AG04449 (cell line): Measurements from ENCODE around the gene AHI1.

Source experiments
- CTCF ChIA-PET: fragments of 350-600 bp; formaldehyde crosslinking; extraction: SDS; loops from one replicate; lab custom pipeline; 2021; ENCODE audit warnings: antibody characterized with exemption; lab: Yijun Ruan, JAX
- POLR2A ChIA-PET: fragments of 400-600, 350-600 bp; formaldehyde crosslinking; extraction: SDS; loops from one replicate; lab custom pipeline; 2020; ENCODE audit warnings: antibody characterized with exemption, inconsistent platforms; lab: Yijun Ruan, JAX
- DNase-seq: peaks from one replicate; pipeline ENCODE4 v3.0.0-alpha.2; 2010; ENCODE audit warnings: low read depth, low spot score
- H3K4me3 ChIP-seq: 2 replicates; pipeline ENCODE4 v1.5.1; 2011; ENCODE audit warnings: low read depth, mild to moderate bottlenecking, control low read depth, low read length
- CTCF ChIP-seq: IDR thresholded peaks from one replicate; pipeline ENCODE4 v1.5.1; 2011; ENCODE audit warnings: mild to moderate bottlenecking, moderate library complexity, low read length, control low read depth, inconsistent platforms; ENCODE audit not compliant: insufficient read depth; ENCODE audit errors: missing control alignments

The AHI1 gene

GRCh38 chr6:135434095-135434494, 63.4 kb downstream of the AHI1 start:
- CTCF ChIA-PET: interaction anchor here (2.5 to 2.6 kb wide), 2 partner anchors 11 to 290 kb away, joined by 12 to 15 read pairs; no protein-coding TSS in a partner anchor
- DNase-seq: no peak
- no peak overlapping the region for H3K4me3 ChIP-seq
- POLR2A ChIA-PET: no interaction called here
- no peak for TF ChIP-seq CTCF

DNA sequence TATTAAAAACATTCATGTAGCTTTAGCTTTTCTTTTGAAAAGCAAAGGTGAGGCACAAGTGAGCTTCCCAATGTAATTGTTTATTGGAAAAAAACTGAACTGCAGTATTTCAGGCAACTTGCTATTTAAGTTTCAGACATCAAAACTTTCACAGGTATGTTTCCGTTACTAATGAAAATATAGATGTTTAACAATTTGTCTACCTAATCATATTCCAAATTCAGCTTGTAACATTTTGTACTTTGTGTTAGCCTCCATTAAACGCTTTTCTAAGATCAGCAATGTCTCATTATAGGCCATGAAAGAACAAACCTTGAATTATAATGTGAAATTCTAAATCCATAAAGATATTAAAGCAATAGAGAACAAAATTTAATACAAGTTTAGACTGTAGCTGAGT, 69.5 kb downstream of the AHI1 start:
- TF ChIP-seq CTCF: no peak
- ChIA-PET CTCF (interaction anchor here (0.8 to 3.1 kb wide), 6 partner anchors 9 to 284 kb away, joined by 3 to 11 read pairs (median 3); no protein-coding TSS in a partner anchor), POLR2A (no interaction called here)
- no peak for DNase-seq
- no peak overlapping the region for H3K4me3 ChIP-seq

GRCh38 chr6:135426833-135427232, 70.7 kb downstream of the AHI1 start:
- H3K4me3 ChIP-seq: no peak overlapping the region
- no peak for TF ChIP-seq CTCF
- POLR2A ChIA-PET: no interaction called here
- no peak for DNase-seq
- CTCF ChIA-PET: interaction anchor here (1.2 to 3.1 kb wide), 2 partner anchors 279 to 282 kb away, joined by 3 to 11 read pairs; no protein-coding TSS in a partner anchor

DNA sequence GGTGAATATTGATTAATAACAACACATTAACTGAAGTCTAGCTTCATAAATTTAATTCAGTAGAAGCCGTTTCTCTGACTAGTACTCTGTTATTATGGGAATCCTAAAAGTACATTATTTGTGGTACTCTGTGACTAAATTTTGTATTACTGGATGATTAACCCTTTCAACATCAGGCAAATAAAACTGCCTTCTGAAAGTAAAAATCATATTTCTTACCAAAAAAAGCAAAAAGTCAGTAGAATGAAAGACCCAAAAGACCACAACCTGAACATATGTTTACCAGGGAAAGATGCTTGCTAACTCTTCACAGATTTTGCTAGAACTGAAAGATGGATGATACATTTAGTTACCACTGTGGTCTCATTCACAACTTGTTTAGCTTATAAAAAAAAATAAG, 73.2 kb downstream of the AHI1 start:
- ChIA-PET POLR2A (no interaction called here), CTCF (interaction anchor here (0.6 to 6.2 kb wide), 30 partner anchors 10 to 534 kb away, joined by 3 to 128 read pairs (median 5); partner anchors contain the start of genes HBS1L and MYB)
- H3K4me3 ChIP-seq: no peak overlapping the region
- no peak for DNase-seq
- no peak for TF ChIP-seq CTCF

- no peak overlapping the region for H3K4me3 ChIP-seq
- DNase-seq: no peak
- POLR2A ChIA-PET: no interaction called here
- TF ChIP-seq CTCF: peak; percentile 59
- CTCF ChIA-PET: interaction anchor here (0.6 to 6.2 kb wide), 45 partner anchors 9 to 804 kb away, joined by 3 to 128 read pairs (median 4); partner anchors contain the start of gene MYB
Observed at GRCh38 chr6:135423649-135424128, 73.9 kb downstream of the AHI1 start.

DNA sequence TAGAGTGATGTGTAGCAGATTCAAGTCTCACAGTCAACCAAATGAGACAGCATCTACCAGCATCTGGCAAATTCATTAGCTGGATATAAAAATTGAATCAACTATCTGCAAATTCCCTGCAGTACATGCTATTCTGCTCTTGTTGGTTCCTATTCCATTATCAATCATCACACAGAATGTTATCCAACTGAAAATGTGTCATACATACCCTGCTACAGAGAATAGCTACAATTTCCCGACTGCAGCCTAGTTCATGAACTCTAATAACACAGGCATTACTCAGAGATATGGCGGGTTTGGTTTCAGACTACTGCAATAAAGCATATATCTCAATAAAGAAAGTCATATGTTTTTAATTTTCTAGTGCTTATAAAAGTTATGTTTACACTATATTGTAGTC, 78.4 kb downstream of the AHI1 start:
- POLR2A ChIA-PET: no interaction called here
- CTCF ChIA-PET: interaction anchor here (0.8 to 1.6 kb wide), 5 partner anchors 9 to 275 kb away, joined by 3 to 4 read pairs (median 3); no protein-coding TSS in a partner anchor
- DNase-seq: peak; percentile 60
- no peak for TF ChIP-seq CTCF
- H3K4me3 ChIP-seq: no peak overlapping the region
